HG03103 (cell line): Measurements from ENCODE around the gene APC.
"Not testable (repeated sequence)": the region's sequence is repeated elsewhere in the genome, so short reads cannot be mapped to it uniquely, and the experiment has no call there.

ENCODE experiments used
- ATAC-seq: cut with Tn5 transposase; IDR thresholded peaks from one replicate; pipeline ENCODE4 v1.9.1; 2021; ENCODE audit warnings: low read depth; ENCODE audit not compliant: unreplicated experiment

APC gene

DNA sequence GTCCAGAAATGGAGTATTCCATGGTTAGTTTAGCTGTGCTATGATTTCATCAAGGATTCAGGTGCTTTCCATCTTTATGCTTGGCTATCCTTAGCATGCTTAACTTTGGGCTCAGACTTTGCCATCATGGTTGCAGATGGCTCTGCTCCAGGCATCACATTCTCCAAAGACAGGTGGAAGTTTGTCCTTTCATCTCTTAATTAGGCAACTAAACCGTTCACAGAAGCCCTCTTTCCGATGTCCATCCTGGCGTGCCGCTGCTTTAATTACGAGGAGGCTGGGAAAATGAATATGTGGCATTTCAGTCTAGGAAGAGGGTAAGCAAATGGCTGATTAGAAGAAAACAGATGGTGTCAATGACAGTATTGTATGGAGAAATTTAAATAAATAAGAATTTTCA lies 24.5 kb upstream of the APC start:
- no peak for ATAC-seq

DNA sequence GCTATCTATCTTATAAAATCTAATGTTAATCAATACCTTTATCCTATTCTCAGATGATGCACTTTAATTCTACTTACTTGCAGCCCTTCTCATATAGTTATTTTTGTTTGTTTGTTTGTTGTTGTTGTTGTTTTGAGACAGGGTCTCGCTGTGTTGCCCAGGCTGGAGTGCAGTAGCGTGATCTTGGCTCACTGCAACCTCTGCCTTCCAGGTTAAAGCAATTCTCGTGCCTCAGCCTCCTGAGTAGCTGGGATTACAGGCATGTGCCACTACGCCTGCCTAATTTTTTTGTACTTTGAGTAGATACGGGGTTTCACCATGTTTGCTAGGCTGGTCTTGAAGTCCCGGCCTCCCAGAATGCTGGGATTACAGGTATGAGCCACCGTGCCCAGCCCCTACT lies 20.8 kb upstream of the APC start:
- not testable (repeated sequence) for ATAC-seq

DNA sequence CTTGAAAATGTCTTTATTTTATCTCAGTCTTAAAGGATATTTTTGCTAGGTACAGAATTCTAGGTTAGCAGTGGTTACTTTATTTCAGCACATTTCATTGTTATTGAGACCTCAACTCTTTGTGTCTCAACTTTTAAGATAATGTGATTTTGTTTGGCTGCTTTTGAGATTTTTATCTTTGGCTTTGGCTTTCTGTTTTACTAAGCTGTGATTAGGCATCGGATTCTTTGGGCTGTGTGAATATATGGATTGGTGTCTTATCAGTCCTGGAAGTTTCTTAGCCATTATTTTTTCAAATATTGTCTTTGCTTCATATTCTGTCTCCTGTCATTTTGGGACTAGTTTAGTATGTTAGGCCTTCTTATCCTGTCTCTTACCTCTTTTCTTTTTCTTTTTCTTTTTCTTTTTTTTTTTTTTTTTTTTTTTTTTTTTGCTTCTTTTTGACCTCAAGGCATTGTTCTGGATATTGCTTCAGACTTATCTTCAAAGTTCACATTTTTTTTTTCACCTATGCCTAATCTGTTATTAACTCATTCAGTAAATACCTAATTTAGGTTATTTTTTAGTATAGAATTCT lies 20.1 kb upstream of the APC start:
- ATAC-seq, result no peak

DNA sequence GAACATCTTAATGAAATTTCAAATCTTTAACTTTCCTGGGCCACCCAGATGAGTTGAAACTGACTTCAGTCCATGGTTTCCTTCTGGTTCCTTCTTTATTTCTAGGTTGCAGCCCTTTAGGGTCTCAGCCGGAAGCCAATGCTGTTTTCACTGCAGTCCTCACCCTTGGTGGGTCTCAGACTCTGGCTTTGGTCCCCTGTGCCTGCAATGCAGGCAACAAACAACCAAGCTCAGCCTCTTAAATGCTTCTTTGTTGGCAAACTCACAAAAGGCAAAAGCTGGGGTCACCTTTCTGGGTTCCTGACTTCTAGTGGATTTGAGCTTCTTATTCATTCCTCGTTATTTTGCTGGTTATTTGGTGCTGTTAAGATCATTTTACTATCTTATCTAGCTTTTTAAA lies 19.3 kb upstream of the APC start:
- no peak for ATAC-seq

DNA sequence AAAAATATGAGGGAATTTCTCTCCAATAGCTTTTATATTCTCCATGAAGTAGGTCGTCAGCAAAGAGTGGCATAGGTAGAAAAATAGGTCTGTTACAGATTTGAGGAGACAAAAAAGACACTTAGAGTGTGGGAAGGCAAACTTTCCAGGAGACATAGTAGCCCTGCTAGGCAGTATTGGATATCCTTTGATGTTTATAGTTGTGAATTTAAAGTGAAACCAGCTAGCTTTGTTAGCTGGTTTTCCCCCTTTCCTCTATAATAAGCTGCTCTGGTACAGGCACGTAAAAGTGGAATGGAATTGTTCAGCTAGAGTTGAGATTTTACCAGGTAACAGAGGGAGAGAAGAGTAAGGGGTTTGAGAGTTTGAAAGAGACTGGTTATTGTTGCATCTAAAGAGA lies 17.1 kb upstream of the APC start:
- no peak for ATAC-seq

DNA sequence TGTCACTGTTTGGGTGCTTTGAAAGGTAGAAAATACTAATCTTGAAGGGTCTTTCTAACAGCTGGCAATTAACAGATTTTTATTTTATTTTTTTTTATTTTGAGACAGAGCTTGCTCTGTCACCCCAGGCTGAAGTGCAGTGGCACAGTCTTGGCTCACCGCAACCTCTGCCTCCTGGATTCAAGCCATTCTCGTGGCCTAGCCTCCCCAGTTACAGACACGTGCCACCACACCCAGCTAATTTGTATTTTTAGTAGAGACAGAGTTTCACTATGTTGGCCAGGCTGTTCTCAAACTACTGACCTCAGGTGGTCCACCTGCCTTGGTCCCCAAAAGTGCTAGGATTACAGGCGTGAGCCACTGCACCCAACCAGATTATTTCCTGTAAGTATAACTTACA lies 12.8 kb upstream of the APC start:
- ATAC-seq, result no peak

DNA sequence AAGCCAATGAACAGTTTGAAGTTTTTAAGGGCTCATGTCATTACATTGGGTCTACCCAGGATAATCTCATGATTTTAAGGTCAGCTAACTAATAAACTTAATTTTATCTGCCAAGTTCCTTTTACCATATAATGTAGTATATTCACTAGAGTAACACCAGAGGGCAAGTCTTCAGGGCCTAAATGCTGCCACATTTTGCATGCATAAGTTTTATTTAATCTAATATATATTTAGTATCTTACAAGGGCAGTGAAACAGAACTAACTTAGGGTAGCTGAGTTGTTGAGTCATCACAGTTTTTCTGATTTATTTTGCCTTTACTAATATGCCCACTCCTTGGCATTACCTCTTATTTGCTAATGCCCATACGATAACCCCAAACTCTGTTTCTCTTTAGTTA lies 8.1 kb upstream of the APC start:
- ATAC-seq, result no peak

DNA sequence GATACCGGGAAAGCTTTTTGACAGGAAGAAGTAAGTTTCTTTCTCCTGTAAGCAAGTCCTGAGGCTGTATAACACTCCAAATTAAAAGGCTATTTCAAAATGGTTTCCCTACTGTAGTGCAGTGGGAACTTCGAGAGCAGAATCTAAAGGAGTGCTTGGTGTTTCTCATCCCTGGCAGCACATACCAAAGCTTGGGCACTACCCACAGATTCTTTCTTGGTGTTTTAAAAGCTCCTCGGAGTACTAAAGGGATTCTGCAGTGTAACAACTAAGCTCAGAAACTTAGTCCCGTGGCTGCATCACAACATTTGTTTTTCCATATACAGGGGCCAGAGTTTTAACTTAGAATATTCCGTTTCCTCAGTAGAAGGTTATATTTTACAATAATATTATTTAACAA lies 5.6 kb upstream of the APC start:
- no peak for ATAC-seq

DNA sequence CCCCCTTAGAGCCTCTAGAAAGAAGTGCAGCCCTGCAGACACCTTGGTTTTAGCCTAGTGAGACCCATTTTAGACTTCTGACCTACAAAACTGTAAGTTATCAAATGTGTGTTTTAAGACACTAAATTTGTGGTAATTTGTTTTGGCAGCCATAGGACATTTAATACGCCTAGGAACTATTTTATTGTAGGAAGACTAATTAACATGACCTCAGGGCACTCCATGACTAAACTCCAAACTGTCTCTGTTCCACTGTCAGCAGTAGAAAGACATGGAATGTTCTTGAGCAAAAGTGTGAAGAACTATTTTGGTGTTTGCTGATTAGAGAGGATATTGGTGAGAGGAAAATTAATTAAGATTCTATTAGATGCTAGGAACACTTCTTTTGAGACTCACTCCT lies 4.1 kb upstream of the APC start:
- no peak for ATAC-seq

DNA sequence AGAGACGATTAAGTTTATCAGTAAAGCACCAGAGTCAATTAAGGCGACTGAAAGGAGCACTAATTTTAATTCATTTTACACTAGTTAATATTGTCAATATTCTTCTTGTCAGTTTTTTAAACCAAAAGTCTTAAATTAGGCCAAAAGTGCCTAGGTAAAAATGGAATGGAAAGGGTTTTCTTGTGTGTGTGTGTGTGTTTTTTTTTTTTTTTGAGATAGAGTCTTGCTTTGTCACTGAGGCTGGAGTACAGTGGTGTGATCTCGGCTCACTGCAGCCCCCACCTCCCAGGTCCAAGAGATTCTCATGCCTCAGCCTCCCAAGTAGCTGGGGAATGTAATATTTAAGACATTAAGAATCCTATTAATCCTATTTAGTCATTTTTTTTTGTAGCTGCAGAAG lies 3.1 kb upstream of the APC start:
- ATAC-seq, result no peak

DNA sequence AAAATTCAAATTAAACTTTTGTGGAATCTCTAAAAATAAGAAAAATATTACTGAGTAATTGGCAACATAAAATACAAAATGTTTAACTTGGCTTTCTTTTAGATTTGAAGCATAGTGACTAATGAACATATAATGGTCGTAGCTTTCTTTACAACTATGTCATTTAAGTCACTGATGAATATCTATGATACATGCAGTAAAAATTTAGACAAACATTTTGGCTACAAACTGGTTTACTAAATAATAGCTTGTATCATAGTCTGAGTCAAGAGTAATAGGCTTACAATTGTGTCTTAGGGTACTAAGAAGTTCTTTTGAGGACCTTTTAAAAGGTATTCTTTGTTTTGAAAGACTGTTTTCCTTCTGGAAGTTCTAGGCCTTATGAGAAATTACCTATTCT lies 2.0 kb upstream of the APC start:
- no peak for ATAC-seq

DNA sequence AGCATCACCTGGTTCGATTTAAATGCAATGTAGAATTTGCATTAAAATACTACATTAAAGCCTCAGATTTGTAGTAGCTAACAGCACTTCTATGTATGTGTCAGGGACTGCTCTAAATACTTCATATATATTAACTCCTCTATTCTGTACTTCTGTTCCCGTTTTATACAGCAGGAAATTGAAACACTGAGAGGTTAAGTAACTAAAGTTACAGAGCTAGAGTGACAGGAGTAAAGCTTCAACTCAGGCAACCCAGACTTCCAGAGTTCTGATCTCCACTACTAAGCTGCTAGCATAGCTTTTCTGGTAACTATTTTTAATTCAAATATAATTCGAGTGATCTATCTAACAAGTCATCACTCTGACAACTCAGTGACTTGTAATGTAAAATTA lies 619 bp upstream of the APC start:
- ATAC-seq, result no peak

DNA sequence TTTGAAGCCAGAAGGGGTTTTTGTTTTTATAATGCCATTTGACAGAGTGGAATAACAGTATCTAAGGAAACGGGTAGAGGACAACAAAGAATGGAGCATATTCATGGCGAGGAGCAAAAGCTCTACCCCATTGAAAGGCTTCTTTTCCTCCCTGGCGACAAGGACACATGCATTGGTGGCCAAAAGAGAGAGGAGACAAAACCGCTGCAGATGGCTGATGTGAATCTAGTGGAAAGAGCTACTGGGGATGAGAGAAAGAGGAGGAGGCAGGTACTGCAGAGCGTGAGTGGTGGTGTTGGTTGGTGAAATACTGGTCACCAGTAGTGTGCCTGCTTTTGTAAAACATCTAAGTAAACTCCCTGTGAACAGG lies 491 bp downstream of the APC start:
- ATAC-seq, result no peak

DNA sequence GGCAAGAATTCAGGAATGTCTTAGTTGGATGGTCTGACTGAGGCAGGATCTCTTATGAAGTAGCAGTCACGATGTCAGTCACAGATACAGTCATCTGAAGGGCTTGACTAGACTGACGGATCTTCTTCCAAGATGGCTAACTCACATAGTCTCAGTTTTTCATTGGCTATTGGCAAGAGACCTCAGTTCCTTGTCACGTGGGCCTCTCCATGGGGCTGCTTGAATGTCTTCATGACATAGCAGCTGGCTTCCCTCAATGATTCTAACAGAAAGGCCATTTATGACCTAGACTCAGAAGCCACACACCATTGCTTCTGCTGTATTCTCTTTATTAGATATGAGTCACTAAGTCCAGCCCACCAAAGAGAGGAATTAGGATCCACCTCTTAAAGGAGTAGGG lies 4.7 kb downstream of the APC start:
- no peak for ATAC-seq

DNA sequence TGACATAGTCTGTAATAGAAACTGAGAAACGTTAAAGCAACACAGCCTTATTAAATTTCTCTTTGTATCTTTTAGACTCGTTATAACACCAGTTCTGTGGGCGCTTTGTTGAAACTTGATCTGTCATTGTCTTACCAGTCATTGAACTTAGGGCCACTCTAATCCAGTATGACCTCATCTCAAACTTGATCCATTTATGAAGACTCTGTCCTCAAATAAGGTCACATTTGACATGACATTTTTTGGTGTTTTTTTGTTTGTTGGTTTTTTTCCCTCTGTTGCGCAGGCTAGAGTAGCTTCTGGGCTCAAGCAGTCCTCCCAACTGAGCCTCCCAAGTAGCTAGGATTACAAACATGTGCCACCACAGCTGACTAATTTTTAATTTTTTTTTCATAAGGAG lies 5.9 kb downstream of the APC start:
- ATAC-seq, result no peak

DNA sequence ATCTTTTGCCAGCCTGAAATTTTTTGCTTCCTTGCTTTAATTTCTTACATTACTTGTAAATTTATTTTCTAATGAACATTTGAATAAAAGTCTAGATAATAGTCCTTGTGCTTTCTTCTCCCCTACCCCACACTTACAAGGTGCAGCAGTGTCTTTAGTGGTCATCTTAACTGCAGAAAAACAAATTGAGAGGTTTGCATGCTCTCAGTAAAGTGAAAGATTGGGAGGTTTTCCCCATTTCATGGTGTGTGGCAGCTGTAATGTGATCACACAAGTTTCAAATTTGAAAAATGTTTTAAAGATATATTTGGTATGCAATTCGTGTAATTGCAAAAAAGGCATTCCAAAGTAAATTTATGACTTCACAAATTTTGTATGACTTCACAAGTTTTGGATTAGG lies 14.7 kb downstream of the APC start:
- no peak for ATAC-seq

DNA sequence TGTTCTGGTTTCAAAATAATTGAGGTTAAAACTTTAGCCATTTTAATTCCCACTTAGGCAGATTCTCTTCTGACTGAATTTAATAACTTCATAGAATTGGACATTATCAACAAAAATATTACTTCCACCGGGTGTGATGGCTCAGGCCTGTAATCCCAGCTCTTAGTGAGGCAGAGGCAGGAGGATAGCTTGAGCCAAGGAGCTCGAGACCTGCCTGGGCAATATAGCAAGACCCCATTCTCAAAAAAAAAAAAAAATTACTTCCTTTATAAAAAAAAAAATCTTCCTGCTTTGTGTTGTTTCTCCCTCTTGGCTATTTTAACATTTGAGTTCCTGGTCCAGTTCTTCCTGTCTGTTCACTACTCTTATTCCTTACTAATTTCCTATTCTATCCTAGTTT lies 18.0 kb downstream of the APC start:
- ATAC-seq, result no peak

DNA sequence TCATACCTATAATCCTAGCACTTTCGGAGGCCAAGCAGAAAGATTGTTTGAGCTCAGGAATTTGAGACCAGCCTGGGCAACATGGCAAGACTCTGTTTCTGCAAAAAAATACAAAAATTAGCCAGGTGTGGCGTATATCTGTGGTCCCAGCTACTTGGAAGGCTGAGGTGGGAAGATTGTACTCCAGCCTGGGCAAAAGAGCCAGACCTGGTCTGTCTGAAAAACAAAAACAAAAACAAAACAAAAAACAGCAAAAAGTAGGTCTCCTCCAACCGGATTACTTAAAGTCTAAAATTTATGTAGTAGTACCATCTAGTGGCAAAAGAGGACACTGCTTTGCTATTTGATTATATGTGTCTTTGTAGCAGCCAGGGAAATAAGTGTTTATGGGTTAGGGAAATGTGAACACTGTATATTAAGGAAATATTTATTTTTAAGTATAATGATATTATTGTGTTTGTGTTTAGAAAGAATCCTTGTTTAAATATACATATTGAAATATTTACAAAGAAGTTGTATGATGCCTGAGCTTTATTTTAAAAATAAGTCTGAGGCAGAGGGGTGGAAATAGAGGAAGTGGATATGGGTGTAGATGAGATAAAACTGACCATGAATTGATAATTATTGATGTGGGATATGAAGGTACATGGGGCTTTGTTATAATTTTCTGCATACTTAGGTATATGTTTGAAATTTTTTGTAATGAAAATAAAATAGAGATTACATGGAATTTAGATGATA lies 20.0 kb downstream of the APC start:
- peak; percentile 88 for ATAC-seq

DNA sequence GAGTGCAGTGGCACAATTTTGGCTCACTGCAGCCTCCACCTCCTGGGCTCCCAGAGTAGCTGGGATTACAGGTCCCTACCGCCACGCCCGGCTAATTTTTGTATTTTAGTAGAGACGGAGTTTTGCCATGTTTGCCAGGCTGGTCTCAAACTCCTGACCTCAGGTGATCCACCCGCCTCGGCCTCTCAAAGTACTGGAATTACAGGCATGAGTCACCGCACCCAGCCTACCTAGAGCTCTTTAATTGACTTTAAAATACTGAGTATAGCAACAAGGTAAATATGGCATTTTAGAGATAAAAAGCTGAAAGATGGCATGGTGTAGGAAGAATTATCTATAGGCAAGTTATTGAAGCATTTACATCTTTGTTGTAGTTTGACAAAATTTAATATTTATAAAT lies 21.0 kb downstream of the APC start:
- no peak for ATAC-seq

DNA sequence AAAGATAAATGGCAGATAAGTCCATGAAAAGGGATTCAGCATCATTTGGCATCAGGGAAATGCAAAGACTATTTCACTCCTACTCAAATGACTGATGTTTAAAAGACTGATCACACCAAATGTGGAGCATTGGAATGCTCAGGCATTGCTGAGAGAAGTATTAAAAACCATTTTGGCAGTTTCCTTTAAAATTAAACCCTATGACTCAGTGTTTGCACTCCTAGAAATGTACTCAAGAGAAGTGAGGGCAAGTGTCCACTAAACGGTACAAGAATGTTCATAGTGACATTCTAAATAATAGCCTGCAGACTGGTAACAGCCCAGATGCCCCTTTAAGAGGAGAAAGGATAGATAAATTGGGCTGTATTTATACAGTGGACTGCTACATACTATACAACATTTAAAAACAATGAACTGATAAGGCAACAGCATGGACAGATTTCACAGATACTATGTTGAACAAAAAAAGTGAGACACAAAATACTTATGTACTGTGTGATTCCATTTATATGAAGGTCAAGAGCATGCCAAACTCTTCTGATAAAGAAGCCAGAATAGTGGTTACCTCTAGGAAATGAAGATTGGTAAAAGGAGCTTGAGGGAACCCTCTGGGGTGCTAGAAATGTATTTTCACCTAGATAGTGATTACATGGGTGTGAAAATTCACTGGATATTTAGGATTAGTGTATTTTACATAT lies 24.6 kb downstream of the APC start:
- ATAC-seq, result no peak

DNA sequence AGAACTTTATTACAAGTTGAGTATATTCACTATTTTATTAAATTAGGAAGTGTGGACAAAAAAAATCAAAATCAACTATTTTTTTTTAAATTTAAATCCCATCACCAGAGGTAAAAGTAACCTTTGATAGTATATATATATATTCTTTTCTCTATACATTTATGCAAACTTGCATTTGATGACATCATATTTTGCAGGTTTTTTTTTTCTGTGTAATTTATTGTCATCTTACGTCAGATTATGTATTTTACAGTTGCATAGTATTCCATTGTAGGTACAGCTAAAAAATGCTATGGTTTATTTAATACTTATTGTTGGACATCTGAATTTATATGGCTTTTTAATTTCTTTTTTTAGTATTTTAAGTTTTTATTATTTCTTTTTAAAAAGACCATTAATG lies 25.5 kb downstream of the APC start:
- ATAC-seq, result no peak

DNA sequence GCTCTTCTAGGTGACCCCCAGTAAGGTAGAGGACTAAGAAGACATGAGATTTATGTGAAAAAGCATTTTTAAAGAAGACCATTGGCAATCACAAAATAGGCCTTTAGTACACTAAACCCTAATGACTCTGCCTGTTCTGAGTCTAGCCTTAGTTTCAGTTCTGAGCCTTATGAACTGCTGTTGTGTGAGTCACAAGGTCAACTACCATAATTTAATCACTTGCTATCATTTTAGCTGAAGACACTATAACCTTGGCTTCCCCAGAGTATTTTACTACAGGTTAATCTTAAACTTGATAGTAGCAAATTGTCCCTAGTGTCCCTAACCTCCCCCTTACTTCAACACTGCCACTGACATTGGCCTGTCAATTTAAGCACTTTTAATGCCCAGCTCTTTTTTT lies 34.4 kb downstream of the APC start:
- ATAC-seq, result no peak
